Right lung (tissue), 10 donors: ENCODE results near the gene OR2T29. TPM values are rescaled to one million over a fixed set of nuclear protein-coding genes. Genes with fewer than 3 reads are reported as not detected.
"Not testable (repeated sequence)": the region's sequence is repeated elsewhere in the genome, so short reads cannot be mapped to it uniquely, and the experiment has no call there.

ENCODE experiments used
- DNase-seq, 2 donors: peaks; one replicate each; pipeline ENCODE4 v3.0.0-alpha.2; 2013
- long read RNA-seq, 8 donors: transcript quantifications; one replicate each; lab custom pipeline, GENCODE V29; 2026
- polyA plus RNA-seq, 5 donors: library from polyadenylated mRNA; unstranded; fragments of 120-200 nt; gene quantifications; one replicate each; pipeline versions ENCODE4 v1.2.1 to v1.2.3, GENCODE V29; 2013; ENCODE audit warnings: inconsistent platforms in 1 of 5, low replicate concordance in 1 of 5; ENCODE audit not compliant: insufficient read length in 5 of 5, insufficient read depth in 1 of 5

OR2T29 gene
- polyA plus RNA-seq: not detected
- long read RNA-seq, donor 1: 0 reads
- long read RNA-seq, donor 2: 0 reads
- long read RNA-seq, donor 3: 0 reads
- long read RNA-seq, donor 4: 0 reads
- long read RNA-seq, donor 5: 0 reads
- long read RNA-seq, donor 6: 0 reads
- long read RNA-seq, donor 7: 0 reads
- long read RNA-seq, donor 8: 0 reads

DNA sequence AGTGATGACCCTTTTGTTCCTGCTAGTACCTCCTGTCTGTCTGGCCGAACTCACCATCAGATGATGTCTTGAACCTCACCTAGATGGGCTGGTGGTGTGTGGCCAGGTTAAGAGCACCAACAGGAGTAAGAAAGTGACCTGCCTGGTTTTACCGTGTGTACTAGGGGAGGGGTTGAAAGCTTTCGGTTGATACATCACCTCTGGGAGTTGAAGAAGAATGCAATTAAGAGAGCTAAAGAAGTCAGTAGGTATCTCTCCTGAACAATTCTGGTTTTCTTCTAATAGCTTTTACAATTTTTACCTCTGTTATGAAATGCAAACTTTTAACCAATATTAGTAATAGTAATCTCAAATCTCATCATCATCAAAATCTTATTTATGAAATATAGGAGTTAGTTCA, at the start of gene OR2T29:
TSS of gene OR2T29 (minus strand) at position 101 of the 400 bp plus-strand sequence. CDS start 3,281 bp downstream, outside the sequence.
- DNase-seq: not testable (repeated sequence)

DNA sequence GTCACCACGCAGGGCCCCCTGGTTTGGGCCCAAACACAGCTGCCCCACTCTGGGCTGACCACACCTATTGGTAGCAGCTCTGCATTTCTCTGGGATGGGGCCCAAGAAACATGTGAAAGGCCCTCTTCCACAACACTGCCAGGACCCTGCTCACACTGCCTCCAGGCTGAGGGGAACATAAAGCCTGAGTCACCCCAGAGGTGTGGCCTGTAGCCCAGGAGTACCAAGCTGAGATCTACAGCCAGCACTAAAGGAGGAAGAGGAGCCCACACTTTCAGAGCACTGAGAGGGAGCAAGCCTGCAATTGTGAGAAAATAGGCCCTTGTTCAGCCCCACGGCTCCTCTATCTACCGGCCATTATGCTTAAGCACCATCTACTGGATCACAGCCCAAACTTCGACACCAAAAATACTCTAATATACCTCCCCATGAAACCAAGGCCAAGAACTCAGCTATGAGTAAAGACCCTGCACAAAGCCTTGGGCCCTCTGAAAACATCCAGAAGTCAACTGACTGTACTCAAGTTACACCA, 49.4 kb upstream of the OR2T29 start:
- DNase-seq: no peak

- no peak for DNase-seq
Measured at GRCh38 chr1:248610301-248610700, 47.7 kb upstream of the OR2T29 start.

DNA sequence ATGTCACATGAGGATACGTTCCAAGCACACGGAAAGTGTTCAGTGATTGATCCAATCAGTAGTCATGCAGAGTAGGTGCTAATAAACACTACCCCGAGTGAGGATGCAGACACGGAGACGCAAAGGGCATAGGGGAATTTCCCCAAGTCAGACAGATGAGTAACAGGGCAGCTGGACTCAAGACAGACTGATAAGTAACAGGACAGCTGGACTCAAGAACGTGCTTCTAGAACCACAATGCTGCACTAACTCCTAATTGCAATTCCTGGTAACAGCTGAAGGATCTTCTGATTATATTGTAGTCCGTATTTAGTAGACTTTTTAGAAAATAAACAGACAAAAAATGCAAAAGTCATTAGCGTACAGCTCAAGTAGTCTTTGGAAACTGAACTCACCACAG, 36.8 kb upstream of the OR2T29 start:
- DNase-seq: no peak

DNA sequence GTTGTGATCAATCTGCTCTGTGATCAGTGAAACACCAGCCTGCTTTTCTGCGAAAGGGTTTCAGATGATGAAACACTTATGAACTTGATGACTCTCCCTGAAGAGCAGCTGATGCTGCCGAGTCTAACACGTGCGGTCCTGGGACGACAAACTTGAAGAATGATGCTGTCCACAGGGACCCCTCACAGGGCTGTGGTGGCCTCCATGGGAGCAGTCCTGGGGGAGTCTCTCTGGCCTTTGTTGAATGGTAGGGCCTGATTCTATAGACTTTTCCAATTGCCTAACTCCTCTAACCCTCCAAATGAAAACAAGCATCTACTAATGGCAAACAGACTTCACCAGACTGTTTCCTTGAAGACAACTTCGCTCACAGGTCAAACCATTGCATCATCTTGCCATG, 35.0 kb upstream of the OR2T29 start, which contains the start of gene OR2T10:
TSS of gene OR2T10 (minus strand) at position 112 of the 400 bp plus-strand sequence. CDS start 3,932 bp downstream, outside the sequence.
- DNase-seq: no peak

DNA sequence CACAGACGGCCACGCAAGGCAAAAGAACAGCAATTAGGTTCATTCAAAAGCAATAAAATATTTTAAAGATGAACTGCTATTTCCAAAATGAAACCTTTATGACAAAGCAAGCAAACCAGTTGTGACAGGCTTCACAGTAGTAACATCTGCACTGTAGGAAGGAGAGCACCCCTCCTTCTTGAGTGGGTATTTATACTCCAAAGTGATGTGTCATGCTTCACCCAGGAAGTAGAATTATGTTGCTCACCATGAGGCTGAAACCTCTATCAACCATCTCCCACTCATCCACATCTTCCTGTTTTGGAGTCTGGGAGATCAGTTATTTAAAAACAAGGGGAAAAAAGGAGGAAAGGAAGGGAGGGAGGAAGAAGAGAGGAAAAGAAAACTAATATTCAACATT, 34.0 kb upstream of the OR2T29 start:
- DNase-seq: no peak

DNA sequence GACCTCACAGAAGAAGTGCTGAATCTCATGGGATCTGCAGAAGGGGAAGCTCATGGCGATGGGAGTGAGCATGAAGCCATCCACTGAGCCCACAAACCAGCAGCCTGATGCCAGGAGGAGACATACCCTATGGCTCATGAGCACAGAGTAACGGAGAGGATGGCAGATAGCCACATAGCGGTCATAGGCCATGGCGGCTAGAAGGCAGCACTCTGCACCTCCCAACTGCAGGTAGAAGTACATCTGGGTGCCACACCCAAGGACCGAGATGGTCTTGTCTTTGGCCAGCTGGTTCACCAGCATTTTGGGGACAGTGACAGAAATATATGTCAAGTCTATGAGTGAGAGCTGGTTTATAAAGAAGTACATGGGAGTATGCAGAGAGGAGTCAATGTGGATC, 30.7 kb upstream of the OR2T29 start:
- no peak for DNase-seq

GRCh38 chr1:248592655-248593054, 30.1 kb upstream of the OR2T29 start:
- no peak for DNase-seq

GRCh38 chr1:248590055-248590454, 27.5 kb upstream of the OR2T29 start:
- DNase-seq: no peak

GRCh38 chr1:248589334-248589733, 26.8 kb upstream of the OR2T29 start:
- DNase-seq: no peak

GRCh38 chr1:248585266-248585665, 22.7 kb upstream of the OR2T29 start:
- DNase-seq: no peak

DNA sequence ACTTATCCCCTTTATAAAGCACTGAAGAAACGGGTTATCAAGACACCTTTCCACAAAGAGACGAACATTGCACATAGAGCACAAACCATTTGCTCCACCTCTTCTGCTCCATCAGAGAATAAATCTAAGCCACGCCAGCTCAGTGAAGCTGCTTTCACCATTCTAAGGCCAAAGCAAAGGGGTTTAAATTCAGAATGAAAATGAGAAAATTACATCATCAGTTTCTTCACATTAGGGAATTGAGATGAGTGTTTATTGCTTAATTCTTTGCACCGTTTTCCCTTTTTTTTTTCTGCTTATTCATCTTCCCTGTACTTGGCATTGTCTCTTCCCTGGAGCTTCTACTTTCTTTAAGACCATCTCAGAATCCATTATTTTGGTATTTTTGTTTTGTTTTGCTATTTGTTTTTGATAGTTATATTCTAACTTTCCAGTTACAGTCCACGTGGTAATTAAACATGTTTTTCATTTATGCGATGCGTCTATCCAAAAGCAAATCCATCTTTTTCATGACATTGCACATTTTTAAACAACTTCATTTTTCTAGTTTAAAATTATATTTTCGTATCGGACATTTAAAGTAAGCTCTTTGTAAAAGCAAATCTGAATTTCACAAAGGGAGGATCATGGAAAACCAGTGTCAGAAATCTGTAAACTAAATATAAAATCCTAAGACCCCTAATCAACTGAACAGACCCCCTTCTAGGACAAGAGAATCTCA, 13.8 kb upstream of the OR2T29 start:
- DNase-seq: no peak

GRCh38 chr1:248574657-248575056, 12.1 kb upstream of the OR2T29 start, which contains the start of gene OR2T34:
TSS of gene OR2T34 (minus strand) at chr1:248574757. CDS start at chr1:248574757, 0 bp downstream.
- not testable (repeated sequence) for DNase-seq

DNA sequence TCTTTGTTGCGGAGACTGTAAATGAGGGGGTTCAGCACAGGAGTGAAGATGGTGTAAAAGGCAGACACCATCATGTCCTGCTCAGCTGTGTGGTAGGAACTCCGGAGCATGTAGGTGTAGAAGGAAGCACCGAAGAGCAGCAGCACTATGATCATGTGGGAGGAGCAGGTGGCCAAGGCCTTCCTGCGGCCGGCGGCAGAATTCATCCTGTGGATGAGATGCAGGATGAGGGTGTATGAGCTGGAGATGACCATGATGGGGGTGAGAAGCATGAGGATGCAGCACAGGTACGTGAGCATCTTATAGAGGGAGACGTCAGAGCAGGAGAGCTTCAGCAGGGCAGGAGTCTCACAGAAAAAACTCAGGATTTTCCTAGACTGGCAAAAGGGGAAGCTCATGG, 11.3 kb upstream of the OR2T29 start:
- DNase-seq: not testable (repeated sequence)

GRCh38 chr1:248572049-248572448, 9.5 kb upstream of the OR2T29 start:
- not testable (repeated sequence) for DNase-seq

DNA sequence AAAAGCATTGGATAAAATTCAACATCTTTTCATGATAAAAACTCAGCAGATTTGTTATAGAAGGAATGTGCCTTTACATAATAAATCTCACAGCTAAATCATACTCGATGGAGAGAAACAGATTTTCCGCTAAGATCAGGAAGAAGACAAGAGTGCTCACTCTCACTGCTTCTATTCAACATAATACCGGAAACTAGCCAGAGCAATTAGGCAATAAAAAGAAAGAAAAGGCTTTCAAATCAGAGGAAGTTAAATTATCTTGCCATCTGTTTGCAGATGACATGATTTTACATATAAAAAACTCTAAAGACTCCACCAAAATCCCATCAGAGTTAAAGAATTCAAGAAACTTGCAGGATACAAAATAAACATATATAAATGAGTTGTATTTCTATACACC, 8.2 kb upstream of the OR2T29 start:
- DNase-seq: not testable (repeated sequence)

GRCh38 chr1:248569049-248569448, 6.5 kb upstream of the OR2T29 start:
- not testable (repeated sequence) for DNase-seq

DNA sequence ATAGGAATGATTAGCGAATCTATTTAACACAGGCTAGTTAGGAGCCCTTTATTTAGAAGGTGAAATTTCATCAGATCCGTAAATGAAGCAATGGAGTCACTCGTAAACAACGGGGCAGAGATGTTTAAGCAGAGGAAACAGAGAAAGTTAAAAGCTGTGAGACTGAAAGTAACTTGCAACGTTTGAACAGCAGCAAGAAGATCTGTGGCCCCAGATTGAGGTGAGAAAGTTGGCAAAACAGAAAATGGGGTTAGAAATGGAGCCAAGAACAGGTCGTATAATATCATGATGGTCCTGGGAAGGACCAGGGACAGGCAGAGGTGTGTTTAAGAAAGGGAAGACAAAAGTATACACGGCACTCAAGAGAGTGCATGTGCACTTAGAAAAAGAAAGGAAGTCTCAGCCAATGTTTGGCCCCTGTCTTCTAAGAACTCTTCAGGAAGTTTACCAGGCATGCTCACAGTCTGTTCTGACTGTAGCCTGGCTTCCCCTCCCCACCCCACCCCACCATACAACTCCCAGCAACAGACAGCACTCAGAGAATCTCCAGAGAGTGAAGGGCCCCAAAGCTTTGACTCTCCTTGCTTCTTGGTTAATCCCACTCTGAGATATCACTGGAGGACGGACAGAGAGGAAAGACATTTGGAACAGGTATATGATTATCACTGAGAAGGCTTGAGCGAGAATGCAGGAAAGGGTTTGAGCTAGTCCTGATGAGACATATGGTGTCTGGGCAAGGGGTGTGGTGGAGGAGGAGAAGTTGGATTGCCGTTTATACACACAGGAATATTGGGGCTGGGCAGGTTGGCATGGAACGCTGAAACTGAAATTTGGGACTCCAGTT, 3.2 kb upstream of the OR2T29 start:
- not testable (repeated sequence) for DNase-seq

DNA sequence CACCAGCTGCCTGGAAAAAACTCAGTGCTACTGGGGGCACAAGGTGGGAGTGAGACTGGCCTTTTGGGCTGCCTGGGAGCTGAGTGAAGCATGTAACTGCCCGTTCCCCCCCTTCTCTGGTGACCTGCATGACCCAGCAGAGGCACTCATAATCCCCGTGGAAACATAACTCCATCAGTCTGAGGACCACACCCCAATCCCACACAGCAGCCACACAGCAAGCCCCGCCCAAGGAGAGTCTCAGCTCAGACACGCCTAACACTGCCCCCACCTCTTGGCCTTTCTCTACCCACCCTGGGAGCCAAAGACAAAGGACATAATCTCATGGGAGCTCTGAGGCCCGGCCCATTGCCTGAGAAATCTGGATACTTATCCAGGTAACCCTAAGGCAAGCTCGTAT, 11.5 kb downstream of the OR2T29 start:
- not testable (repeated sequence) for DNase-seq

- not testable (repeated sequence) for DNase-seq
Measured at GRCh38 chr1:248547383-248547782, 15.2 kb downstream of the OR2T29 start.

- DNase-seq: not testable (repeated sequence)
Measured at GRCh38 chr1:248537449-248537848, 25.1 kb downstream of the OR2T29 start.

DNA sequence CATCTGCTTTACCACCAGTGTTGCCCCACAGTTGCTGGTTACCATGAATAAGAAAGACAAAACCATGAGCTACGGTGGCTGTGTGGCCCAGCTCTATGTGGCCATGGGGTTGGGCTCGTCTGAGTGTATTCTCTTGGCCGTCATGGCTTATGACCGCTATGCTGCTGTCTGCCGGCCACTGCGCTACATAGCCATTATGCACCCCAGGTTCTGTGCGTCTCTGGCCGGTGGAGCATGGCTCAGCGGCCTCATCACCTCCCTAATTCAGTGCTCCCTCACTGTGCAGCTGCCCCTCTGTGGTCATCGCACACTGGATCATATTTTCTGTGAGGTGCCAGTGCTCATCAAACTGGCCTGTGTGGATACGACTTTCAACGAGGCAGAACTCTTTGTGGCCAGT, 40.7 kb downstream of the OR2T29 start:
- no peak for DNase-seq
